C4-2B (cell line): ENCODE results near the gene CBLN3.

Source experiments
- ZFX ChIP-seq: fragments of 450-650 bp; IDR thresholded peaks from 2 replicates; pipeline ENCODE4 v1.6.1; 2017
- TF ChIP-seq, protein P1 (sequence below): fragments of 450-650 bp; conservative IDR thresholded peaks from 2 replicates; pipeline ENCODE4 v1.5.1; 2017; ENCODE audit warnings: mild to moderate bottlenecking

DNA sequence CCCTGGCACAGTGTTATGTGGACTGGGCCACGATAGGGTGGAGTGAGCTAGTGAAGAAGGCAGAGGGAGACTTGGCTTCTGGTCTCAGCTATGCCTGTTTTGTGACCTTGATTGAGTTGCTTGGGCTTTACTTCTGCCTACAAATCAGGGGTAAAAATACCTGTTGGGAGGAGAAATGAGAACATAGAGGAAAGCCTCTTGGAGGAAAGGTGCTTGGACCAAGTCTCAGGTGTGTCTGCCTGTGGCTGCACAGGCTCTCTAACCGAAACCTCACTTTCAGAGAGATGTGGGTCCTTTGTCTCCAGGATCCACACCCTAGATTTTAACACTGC is 8.2 kb upstream of the CBLN3 start:
- TF ChIP-seq, protein P1, sequence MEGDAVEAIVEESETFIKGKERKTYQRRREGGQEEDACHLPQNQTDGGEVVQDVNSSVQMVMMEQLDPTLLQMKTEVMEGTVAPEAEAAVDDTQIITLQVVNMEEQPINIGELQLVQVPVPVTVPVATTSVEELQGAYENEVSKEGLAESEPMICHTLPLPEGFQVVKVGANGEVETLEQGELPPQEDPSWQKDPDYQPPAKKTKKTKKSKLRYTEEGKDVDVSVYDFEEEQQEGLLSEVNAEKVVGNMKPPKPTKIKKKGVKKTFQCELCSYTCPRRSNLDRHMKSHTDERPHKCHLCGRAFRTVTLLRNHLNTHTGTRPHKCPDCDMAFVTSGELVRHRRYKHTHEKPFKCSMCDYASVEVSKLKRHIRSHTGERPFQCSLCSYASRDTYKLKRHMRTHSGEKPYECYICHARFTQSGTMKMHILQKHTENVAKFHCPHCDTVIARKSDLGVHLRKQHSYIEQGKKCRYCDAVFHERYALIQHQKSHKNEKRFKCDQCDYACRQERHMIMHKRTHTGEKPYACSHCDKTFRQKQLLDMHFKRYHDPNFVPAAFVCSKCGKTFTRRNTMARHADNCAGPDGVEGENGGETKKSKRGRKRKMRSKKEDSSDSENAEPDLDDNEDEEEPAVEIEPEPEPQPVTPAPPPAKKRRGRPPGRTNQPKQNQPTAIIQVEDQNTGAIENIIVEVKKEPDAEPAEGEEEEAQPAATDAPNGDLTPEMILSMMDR: no peak
- TF ChIP-seq ZFX: no peak
